ENCODE data around the gene HOOK2. TPM values are rescaled to one million over a fixed set of nuclear protein-coding genes. Genes with fewer than 3 reads are reported as not detected.

HOOK2 gene
- total and polyA plus RNA-seq, 2 of the 13 experiments (the other 11 are each of a cell fraction or from before 2014, with no cell fraction given), result 9.2 to 12.9 TPM

GRCh38 chr19:12791345-12792050 lies 16.1 kb upstream of the HOOK2 start, which contains the start of gene JUNB (continued):
- TF ChIP-seq DMTF1 (CRISPR knock-in tag; IDR thresholded peaks at IDR 0.05), result no peak
- TF ChIP-seq, protein P1, sequence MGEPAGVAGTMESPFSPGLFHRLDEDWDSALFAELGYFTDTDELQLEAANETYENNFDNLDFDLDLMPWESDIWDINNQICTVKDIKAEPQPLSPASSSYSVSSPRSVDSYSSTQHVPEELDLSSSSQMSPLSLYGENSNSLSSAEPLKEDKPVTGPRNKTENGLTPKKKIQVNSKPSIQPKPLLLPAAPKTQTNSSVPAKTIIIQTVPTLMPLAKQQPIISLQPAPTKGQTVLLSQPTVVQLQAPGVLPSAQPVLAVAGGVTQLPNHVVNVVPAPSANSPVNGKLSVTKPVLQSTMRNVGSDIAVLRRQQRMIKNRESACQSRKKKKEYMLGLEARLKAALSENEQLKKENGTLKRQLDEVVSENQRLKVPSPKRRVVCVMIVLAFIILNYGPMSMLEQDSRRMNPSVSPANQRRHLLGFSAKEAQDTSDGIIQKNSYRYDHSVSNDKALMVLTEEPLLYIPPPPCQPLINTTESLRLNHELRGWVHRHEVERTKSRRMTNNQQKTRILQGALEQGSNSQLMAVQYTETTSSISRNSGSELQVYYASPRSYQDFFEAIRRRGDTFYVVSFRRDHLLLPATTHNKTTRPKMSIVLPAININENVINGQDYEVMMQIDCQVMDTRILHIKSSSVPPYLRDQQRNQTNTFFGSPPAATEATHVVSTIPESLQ (CRISPR knock-in tag; conservative IDR thresholded peaks at IDR 0.05), result no peak
- peak; percentile 7; the same call in 1 of the 2 replicates for TF ChIP-seq ARID2 (CRISPR knock-in tag; IDR thresholded peaks at IDR 0.05; ENCODE audit: borderline replicate concordance)
- TF ChIP-seq ZNF275 (CRISPR knock-in tag; IDR thresholded peaks at IDR 0.05; ENCODE audit: borderline replicate concordance), result no peak
- peak; percentile 55; the same call in 1 of the 2 replicates for TF ChIP-seq KLF15 (CRISPR knock-in tag; IDR thresholded peaks at IDR 0.05; ENCODE audit: borderline replicate concordance)
- TF ChIP-seq NONO (IDR thresholded peaks at IDR 0.05), result no peak
- TF ChIP-seq NONO (CRISPR knock-in tag; conservative IDR thresholded peaks at IDR 0.05), result peak; percentile 95
- TF ChIP-seq U2AF1 (optimal IDR thresholded peaks at IDR 0.05; ENCODE audit: low read depth, low read length), result peak; percentile 98
- TF ChIP-seq PAWR (CRISPR knock-in tag; IDR thresholded peaks at IDR 0.05; ENCODE audit: borderline replicate concordance), result 0 out of 2 replicates have a peak, but pooled peaks have one; percentile 5
- TF ChIP-seq HNF1A (IDR thresholded peaks at IDR 0.05; ENCODE audit: low read depth), result no peak
- TF ChIP-seq HNF1A (CRISPR knock-in tag; IDR thresholded peaks at IDR 0.05; ENCODE audit: borderline replicate concordance), result peak; percentile 61; the same call in 1 of the 2 replicates
- TF ChIP-seq FOXC1 (CRISPR knock-in tag; IDR thresholded peaks at IDR 0.05; ENCODE audit: borderline replicate concordance), result peak; percentile 56; the same call in 1 of the 2 replicates
- TF ChIP-seq, protein P2, sequence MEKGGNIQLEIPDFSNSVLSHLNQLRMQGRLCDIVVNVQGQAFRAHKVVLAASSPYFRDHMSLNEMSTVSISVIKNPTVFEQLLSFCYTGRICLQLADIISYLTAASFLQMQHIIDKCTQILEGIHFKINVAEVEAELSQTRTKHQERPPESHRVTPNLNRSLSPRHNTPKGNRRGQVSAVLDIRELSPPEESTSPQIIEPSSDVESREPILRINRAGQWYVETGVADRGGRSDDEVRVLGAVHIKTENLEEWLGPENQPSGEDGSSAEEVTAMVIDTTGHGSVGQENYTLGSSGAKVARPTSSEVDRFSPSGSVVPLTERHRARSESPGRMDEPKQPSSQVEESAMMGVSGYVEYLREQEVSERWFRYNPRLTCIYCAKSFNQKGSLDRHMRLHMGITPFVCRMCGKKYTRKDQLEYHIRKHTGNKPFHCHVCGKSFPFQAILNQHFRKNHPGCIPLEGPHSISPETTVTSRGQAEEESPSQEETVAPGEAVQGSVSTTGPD (CRISPR knock-in tag; IDR thresholded peaks at IDR 0.05), result no peak
- TF ChIP-seq CREM (IDR thresholded peaks at IDR 0.05), result no peak; the same call in 1 of the 2 replicates
- no peak for TF ChIP-seq CREM (CRISPR knock-in tag; IDR thresholded peaks at IDR 0.05)
- no peak for TF ChIP-seq FLYWCH1 (CRISPR knock-in tag; IDR thresholded peaks at IDR 0.05)
- TF ChIP-seq KLF6 (CRISPR knock-in tag; IDR thresholded peaks at IDR 0.05), result peak; percentile 98
- TF ChIP-seq SP4 (CRISPR knock-in tag; IDR thresholded peaks at IDR 0.05), result peak; percentile 81; the same call in 1 of the 2 replicates

Data from HepG2 (cell line).